Neural cell (in vitro differentiated cells): ENCODE measurements around the gene SPSB3. TPM values are rescaled to one million over a fixed set of nuclear protein-coding genes. Genes with fewer than 3 reads are reported as not detected.

Experiments used
- H2AFZ ChIP-seq: fragments of 200-600, 300-800 bp; sonication (generic), shearing (Covaris generic); 2 replicates; pipeline ENCODE4 v1.6.0; 2014; ENCODE audit warnings: low read depth, mild to moderate bottlenecking, antibody characterized with exemption, low read length, moderate library complexity
- H3F3A ChIP-seq: fragments of 200-600 bp; shearing (Covaris generic); 2 replicates; pipeline ENCODE4 v1.6.1; 2016; ENCODE audit warnings: mild to moderate bottlenecking, moderate library complexity, mixed read lengths, antibody characterized with exemption, low read length; ENCODE audit not compliant: insufficient read depth, poor library complexity, severe bottlenecking
- H3K27ac ChIP-seq: fragments of 200-600, 300-800 bp; sonication (generic), shearing (Covaris generic); 2 replicates; pipeline ENCODE4 v1.5.1; 2014; ENCODE audit warnings: mild to moderate bottlenecking, low read length, moderate library complexity
- H3K27me3 ChIP-seq: fragments of 300-800, 200-600 bp; sonication (generic), shearing (Covaris generic); 2 replicates; pipeline ENCODE4 v1.6.0; 2014; ENCODE audit warnings: mild to moderate bottlenecking, low read depth, low read length, moderate library complexity; ENCODE audit not compliant: insufficient read depth
- H3K36me3 ChIP-seq: fragments of 300-800, 200-600 bp; sonication (generic), shearing (Covaris generic); 2 replicates; pipeline ENCODE4 v1.5.1; 2014; ENCODE audit warnings: mild to moderate bottlenecking, antibody characterized with exemption, low read length, moderate library complexity; ENCODE audit not compliant: insufficient read depth
- H3K4me2 ChIP-seq: fragments of 300-800, 200-600 bp; sonication (generic), shearing (Covaris generic); 2 replicates; pipeline ENCODE4 v1.6.0; 2014; ENCODE audit warnings: mild to moderate bottlenecking, low read length
- H3K4me3 ChIP-seq: fragments of 300-800, 200-600 bp; sonication (generic), shearing (Covaris generic); 2 replicates; pipeline ENCODE4 v1.5.1; 2014; ENCODE audit warnings: mild to moderate bottlenecking, low read length, moderate library complexity
- H3K79me2 ChIP-seq: fragments of 200-600 bp; shearing (Covaris generic); replicated peaks from 2 replicates; pipeline ENCODE4 v1.6.0; 2014; ENCODE audit warnings: mild to moderate bottlenecking, low read length, moderate library complexity; ENCODE audit not compliant: insufficient read depth
- H3K9ac ChIP-seq: fragments of 300-800, 200-600 bp; sonication (generic), shearing (Covaris generic); 2 replicates; pipeline ENCODE4 v1.6.1; 2016; ENCODE audit warnings: mild to moderate bottlenecking, low read length, mixed read lengths
- H3K9me2 ChIP-seq: fragments of 200-600 bp; shearing (Covaris generic); 2 replicates; pipeline ENCODE4 v1.6.1; 2016; ENCODE audit warnings: mild to moderate bottlenecking, low read length, mixed read lengths; ENCODE audit not compliant: insufficient read depth
- H3K9me3 ChIP-seq: fragments of 200-600, 300-800 bp; sonication (generic), shearing (Covaris generic); 2 replicates; pipeline ENCODE4 v1.6.1; 2016; ENCODE audit warnings: mild to moderate bottlenecking, mixed run types, low read length, moderate library complexity, mixed read lengths
- H4K20me1 ChIP-seq: fragments of 200-600 bp; shearing (Covaris generic); 2 replicates; pipeline ENCODE4 v1.6.1; 2016; ENCODE audit warnings: mild to moderate bottlenecking, mixed run types; ENCODE audit not compliant: insufficient read depth
- EP300 ChIP-seq: fragments of 450-650 bp; conservative IDR thresholded peaks from 2 replicates; pipeline ENCODE4 v1.6.1; 2014; ENCODE audit warnings: antibody characterized with exemption, mild to moderate bottlenecking, moderate library complexity; ENCODE audit not compliant: poor library complexity, severe bottlenecking
- EZH2 ChIP-seq: fragments of 200-600, 300-800 bp; shearing (Covaris generic), sonication (generic); IDR thresholded peaks from 2 replicates; pipeline ENCODE4 v1.6.1; 2014; ENCODE audit warnings: antibody characterized with exemption, low read length, borderline replicate concordance, mild to moderate bottlenecking; ENCODE audit not compliant: insufficient read depth, poor library complexity, severe bottlenecking
- MXI1 ChIP-seq: fragments of 450-650 bp; conservative IDR thresholded peaks from 2 replicates; pipeline ENCODE4 v1.6.1; 2014; ENCODE audit warnings: antibody characterized with exemption, mild to moderate bottlenecking; ENCODE audit not compliant: poor library complexity, severe bottlenecking
- POLR2AphosphoS5 ChIP-seq: IDR thresholded peaks from 2 replicates; pipeline ENCODE4 v1.6.1; 2012
- SMC3 ChIP-seq: fragments of 450-650 bp; conservative IDR thresholded peaks from 2 replicates; pipeline ENCODE4 v1.6.1; 2014; ENCODE audit warnings: antibody characterized with exemption, mild to moderate bottlenecking, moderate library complexity; ENCODE audit not compliant: poor library complexity
- TAF1 ChIP-seq: IDR thresholded peaks from 2 replicates; pipeline ENCODE4 v1.6.1; 2012; ENCODE audit warnings: low read depth
- polyA plus RNA-seq: library from polyadenylated mRNA; depleted of rRNA; stranded (reverse); fragments of >200 nt; gene quantifications from 2 replicates; pipeline ENCODE4 v1.2.3, GENCODE V29; 2014
- TF ChIP-seq, protein P1 (sequence below): fragments of 450-650 bp; IDR thresholded peaks from 2 replicates; pipeline ENCODE4 v1.5.1; 2014; ENCODE audit warnings: antibody characterized with exemption, mild to moderate bottlenecking, moderate library complexity; ENCODE audit not compliant: poor library complexity, severe bottlenecking

The SPSB3 gene
- polyA plus RNA-seq, 1 donor from 2014 or later = 315 TPM

- Histone ChIP-seq H3K36me3 (peaks cover 6% of the 10 kb centered on the region), H3K4me2 (no peak overlapping the region), H2AFZ (no peak overlapping the region), H3K9ac (no peak overlapping the region), H3K9me3 (no peaks in the 10 kb centered on the region), H4K20me1 (no peaks in the 10 kb centered on the region), H3K27me3 (no peaks in the 10 kb centered on the region), H3K4me3 (no peak overlapping the region), H3K27ac (no peak overlapping the region), H3K9me2 (no peaks in the 10 kb centered on the region), H3F3A (no peaks in the 10 kb centered on the region), H3K79me2 (no peaks in the 10 kb centered on the region)
- TF ChIP-seq EP300 = no peak
- TF ChIP-seq SMC3 = no peak
- no peak for TF ChIP-seq POLR2AphosphoS5
Measured at GRCh38 chr16:1754204-1754603, 28.2 kb downstream of the SPSB3 start.

DNA sequence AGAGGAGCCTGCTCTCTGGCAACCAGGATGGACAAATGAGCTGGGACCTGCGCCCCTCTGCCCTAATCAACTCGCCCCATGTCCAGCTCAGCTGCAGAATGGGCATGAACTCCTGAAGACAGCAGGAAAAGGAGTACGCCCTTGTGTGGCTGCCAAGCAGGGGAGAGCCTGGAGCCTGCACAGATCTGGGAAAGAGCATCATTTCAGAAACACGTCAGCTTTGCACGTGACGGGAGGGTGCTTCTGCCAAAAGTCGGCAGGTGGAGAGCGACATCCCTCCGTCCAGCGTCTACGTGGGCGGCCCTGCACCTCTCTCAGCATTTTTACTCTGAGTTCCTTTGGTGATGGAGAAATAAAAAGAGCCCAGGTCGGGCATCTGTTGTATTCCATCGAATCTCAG is 29.5 kb downstream of the SPSB3 start:
- no peak overlapping the region for H3K4me2 ChIP-seq
- no peaks in the 10 kb centered on the region for H3K27me3 ChIP-seq
- no peak overlapping the region for H3K4me3 ChIP-seq
- no peaks in the 10 kb centered on the region for H4K20me1 ChIP-seq
- H2AFZ ChIP-seq = no peak overlapping the region
- no peaks in the 10 kb centered on the region for H3K9me3 ChIP-seq
- H3F3A ChIP-seq = no peaks in the 10 kb centered on the region
- H3K9me2 ChIP-seq = no peaks in the 10 kb centered on the region
- no peak overlapping the region for H3K27ac ChIP-seq
- TF ChIP-seq TAF1 = no peak
- no peak for TF ChIP-seq SMC3
- TF ChIP-seq MXI1 = no peak
- TF ChIP-seq, protein P1, sequence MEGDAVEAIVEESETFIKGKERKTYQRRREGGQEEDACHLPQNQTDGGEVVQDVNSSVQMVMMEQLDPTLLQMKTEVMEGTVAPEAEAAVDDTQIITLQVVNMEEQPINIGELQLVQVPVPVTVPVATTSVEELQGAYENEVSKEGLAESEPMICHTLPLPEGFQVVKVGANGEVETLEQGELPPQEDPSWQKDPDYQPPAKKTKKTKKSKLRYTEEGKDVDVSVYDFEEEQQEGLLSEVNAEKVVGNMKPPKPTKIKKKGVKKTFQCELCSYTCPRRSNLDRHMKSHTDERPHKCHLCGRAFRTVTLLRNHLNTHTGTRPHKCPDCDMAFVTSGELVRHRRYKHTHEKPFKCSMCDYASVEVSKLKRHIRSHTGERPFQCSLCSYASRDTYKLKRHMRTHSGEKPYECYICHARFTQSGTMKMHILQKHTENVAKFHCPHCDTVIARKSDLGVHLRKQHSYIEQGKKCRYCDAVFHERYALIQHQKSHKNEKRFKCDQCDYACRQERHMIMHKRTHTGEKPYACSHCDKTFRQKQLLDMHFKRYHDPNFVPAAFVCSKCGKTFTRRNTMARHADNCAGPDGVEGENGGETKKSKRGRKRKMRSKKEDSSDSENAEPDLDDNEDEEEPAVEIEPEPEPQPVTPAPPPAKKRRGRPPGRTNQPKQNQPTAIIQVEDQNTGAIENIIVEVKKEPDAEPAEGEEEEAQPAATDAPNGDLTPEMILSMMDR = no peak
- TF ChIP-seq POLR2AphosphoS5 = no peak
- no peaks in the 10 kb centered on the region for H3K79me2 ChIP-seq
- H3K9ac ChIP-seq = no peak overlapping the region
- H3K36me3 ChIP-seq = peaks cover 7% of the 10 kb centered on the region

DNA sequence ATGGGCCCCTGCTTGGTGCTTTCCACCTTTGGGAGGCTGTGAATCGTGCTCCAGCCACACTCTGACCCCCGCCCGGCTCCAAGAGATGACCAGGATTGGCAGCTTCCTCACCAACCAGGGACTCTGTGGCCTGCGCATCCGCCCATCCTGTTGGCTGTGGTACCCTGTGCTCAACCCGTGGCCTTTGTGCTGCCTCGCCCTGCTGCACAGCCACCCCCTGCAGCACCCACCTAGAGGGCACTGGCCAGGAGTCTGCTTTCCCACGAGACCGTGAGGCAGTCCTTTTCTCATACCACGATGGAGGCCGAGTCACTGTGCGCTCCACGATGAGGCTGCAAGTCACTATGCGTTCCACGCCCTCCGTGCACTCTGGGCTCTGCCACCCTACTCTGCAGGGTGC is 30.4 kb downstream of the SPSB3 start:
- Histone ChIP-seq H3K4me2 (no peak overlapping the region), H3K27ac (no peak overlapping the region), H3K79me2 (no peaks in the 10 kb centered on the region), H3K9me2 (no peaks in the 10 kb centered on the region), H3K9ac (no peak overlapping the region), H3K9me3 (no peaks in the 10 kb centered on the region), H3F3A (no peaks in the 10 kb centered on the region), H2AFZ (no peak overlapping the region), H3K36me3 (peaks cover 7% of the 10 kb centered on the region), H3K4me3 (no peak overlapping the region), H4K20me1 (no peaks in the 10 kb centered on the region), H3K27me3 (no peaks in the 10 kb centered on the region)
- TF ChIP-seq EP300 (no peak), EZH2 (no peak), POLR2AphosphoS5 (no peak), MXI1 (no peak)
